Muscle layer of colon (tissue), 2 donors: ENCODE results near the gene RBMS1.

Experiments used
- H3K27ac ChIP-seq: one replicate; pipeline ENCODE4 v1.7.0; 2013; ENCODE audit warnings: low read depth, mild to moderate bottlenecking, low read length, moderate library complexity
- H3K27me3 ChIP-seq, 2 donors: one replicate each; pipeline ENCODE4 v1.7.0; 2013; ENCODE audit warnings: low read length in 2 of 2, mild to moderate bottlenecking in 2 of 2; ENCODE audit not compliant: insufficient read depth in 2 of 2, control insufficient read depth in 1 of 2
- H3K36me3 ChIP-seq: one replicate; pipeline ENCODE4 v1.7.0; 2013; ENCODE audit warnings: mild to moderate bottlenecking, low read length; ENCODE audit not compliant: insufficient read depth
- H3K4me1 ChIP-seq: one replicate; pipeline ENCODE4 v1.7.0; 2013; ENCODE audit warnings: mild to moderate bottlenecking, low read length; ENCODE audit not compliant: insufficient read depth
- H3K4me3 ChIP-seq, 2 donors: one replicate each; pipeline ENCODE4 v1.7.0; 2013; ENCODE audit warnings: low read length in 2 of 2, low read depth in 1 of 2, mild to moderate bottlenecking in 1 of 2, moderate library complexity in 1 of 2
- H3K9ac ChIP-seq: one replicate; pipeline ENCODE4 v1.7.0; 2013; ENCODE audit warnings: low read length
- H3K9me3 ChIP-seq: one replicate; pipeline ENCODE4 v1.7.0; 2013; ENCODE audit warnings: mild to moderate bottlenecking, low read length
- donor health status: abdominal sarcoma.
- donor health status: Adenocarcinoma of cecum.

RBMS1 gene

DNA sequence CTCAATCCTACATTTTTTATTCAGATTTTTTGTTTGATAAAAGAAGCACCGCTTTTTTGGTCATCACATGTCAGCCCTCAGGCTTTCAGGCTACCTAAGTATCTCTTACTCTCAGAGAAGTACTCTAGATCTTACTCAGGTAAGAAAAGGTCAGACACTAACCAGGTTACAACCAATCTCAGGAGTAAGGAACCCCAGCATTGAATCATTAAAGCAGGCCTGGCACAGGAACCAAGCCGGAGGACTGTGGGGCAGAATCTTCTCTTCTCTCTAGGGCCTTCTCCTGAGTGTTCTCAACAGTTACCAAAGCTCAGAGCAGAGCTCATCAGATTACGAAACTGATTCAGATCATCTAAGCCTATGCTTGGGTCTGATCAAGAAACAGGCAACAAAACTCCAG is 28.2 kb downstream of the RBMS1 start:
- H3K9me3 ChIP-seq = no peaks in the 10 kb centered on the region
- H3K36me3 ChIP-seq = no peaks in the 10 kb centered on the region
- no peak overlapping the region for H3K9ac ChIP-seq
- H3K4me3 ChIP-seq = no peak overlapping the region
- H3K27me3 ChIP-seq = no peaks in the 10 kb centered on the region
- H3K27ac ChIP-seq = no peak overlapping the region
- H3K4me1 ChIP-seq = peaks cover 38% of the 10 kb centered on the region

DNA sequence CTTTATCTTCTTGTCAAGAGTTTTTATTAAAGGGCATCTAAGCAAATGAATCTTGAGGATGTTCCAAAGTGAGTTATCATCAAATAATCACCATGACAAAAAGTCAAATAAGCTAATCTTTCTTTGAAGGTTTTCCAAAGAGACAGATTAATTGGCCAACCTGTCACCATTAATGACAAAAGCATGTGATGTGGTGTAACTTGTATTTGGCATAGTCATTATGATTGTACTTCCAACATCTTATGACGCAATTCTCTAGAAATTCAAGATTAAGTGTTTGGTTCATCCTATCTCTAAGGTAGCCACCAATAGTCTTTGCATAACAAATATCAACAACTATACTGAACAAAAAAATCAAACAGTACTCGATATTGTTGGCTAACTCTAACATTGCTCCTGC is 28.6 kb downstream of the RBMS1 start:
- H3K9me3 ChIP-seq = no peaks in the 10 kb centered on the region

GRCh38 chr2:160464017-160464416 is 29.6 kb downstream of the RBMS1 start:
- H3K9ac ChIP-seq = no peak overlapping the region
- no peaks in the 10 kb centered on the region for H3K36me3 ChIP-seq
- H3K27me3 ChIP-seq = no peaks in the 10 kb centered on the region
- H3K9me3 ChIP-seq = no peaks in the 10 kb centered on the region
- no peak overlapping the region for H3K4me3 ChIP-seq
- no peak overlapping the region for H3K27ac ChIP-seq
- peaks cover 39% of the 10 kb centered on the region for H3K4me1 ChIP-seq

More for the DNA sequence above, 28.6 kb downstream of the RBMS1 start:
- H3K27ac ChIP-seq = no peak overlapping the region
- H3K4me3 ChIP-seq = no peak overlapping the region
- H3K36me3 ChIP-seq = no peaks in the 10 kb centered on the region
- H3K9ac ChIP-seq = no peak overlapping the region
- H3K4me1 ChIP-seq = peaks cover 40% of the 10 kb centered on the region
- H3K27me3 ChIP-seq = no peaks in the 10 kb centered on the region

- Histone ChIP-seq H3K9ac (no peak overlapping the region), H3K27ac (no peak overlapping the region), H3K36me3 (no peaks in the 10 kb centered on the region), H3K4me1 (peaks cover 42% of the 10 kb centered on the region), H3K27me3 (no peaks in the 10 kb centered on the region), H3K9me3 (no peaks in the 10 kb centered on the region), H3K4me3 (no peak overlapping the region)
Observed at GRCh38 chr2:160463245-160463644, 30.4 kb downstream of the RBMS1 start.

GRCh38 chr2:160460333-160460731 is 33.3 kb downstream of the RBMS1 start:
- no peak overlapping the region for H3K4me3 ChIP-seq
- H3K9me3 ChIP-seq = no peaks in the 10 kb centered on the region
- H3K27me3 ChIP-seq = no peaks in the 10 kb centered on the region
- H3K9ac ChIP-seq = no peak overlapping the region
- no peaks in the 10 kb centered on the region for H3K36me3 ChIP-seq
- peaks cover 39% of the 10 kb centered on the region for H3K4me1 ChIP-seq
- no peak overlapping the region for H3K27ac ChIP-seq

DNA sequence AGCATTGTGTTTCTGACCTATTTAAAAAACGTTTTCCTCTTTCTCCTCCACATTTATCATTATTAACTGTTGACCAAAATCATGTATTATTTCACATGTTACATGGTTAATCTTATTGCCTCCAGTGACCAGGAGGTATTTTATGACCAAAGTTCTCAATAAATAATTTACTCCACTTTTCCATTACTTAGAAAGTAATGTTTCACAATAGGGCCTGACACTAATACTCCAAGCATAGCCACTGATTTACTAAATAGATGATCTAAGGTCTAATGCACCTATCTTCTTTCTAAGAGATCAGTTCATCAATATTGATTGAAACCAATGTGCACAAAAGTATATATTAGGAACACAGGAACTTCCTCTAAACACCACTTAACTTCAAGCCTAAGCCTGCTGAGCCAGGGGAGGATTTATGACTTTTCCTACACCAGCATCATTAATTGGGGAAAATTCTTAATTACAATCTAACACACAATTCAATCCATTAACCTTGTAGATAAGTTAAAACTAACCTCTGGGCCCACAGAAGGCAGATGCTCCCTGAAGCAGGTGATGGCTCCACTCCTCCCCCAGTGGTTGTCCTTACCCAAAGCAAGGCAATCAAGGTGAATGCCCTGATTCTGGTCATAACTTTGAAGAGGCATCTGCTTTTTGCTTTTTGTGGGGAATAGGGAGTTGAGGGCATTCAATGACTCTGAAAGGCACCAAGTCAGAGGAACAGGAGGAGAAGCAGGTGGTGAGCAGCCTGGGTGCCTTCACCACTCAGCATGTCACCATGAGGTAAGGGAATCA is 33.9 kb downstream of the RBMS1 start:
- Histone ChIP-seq H3K9me3 (no peaks in the 10 kb centered on the region), H3K9ac (no peak overlapping the region), H3K36me3 (no peaks in the 10 kb centered on the region), H3K4me3 (no peak overlapping the region), H3K4me1 (peaks cover 43% of the 10 kb centered on the region), H3K27ac (no peak overlapping the region), H3K27me3 (no peaks in the 10 kb centered on the region)

DNA sequence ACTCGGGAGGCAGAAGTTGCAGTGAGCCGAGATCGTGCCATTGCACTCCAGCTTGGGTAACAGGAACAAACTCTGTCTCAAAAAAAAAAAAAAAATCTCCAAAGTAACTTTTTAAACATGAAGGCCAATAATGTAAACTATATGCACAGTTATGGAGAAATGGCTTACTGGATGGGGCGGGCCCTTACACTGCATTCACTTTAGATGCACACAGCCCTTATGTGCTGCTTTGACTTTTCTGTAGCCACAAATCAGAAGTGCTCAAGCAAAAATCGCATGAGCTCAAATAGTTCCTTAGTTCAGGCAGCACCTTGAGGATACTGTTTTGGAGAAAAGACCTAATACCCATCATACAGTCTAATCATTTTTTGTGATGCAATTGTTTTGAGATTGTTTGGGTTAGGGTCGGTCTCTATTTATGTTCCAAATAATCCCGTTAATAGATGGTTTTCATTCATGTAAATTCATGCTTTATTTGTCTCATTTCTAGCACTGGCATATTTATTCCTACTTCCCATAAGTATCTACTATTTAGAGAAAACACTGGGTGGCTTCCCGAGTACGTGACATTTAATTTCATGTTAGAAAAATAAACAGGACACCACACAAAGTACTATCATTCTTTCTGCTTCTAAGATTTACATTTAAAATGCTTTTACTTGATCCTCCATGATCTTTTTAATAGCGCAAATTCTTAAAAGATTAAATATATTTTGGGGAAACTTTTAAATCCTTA is 34.7 kb downstream of the RBMS1 start:
- Histone ChIP-seq H3K9ac (no peak overlapping the region), H3K9me3 (no peaks in the 10 kb centered on the region), H3K4me3 (no peak overlapping the region), H3K36me3 (no peaks in the 10 kb centered on the region), H3K4me1 (peaks cover 46% of the 10 kb centered on the region), H3K27ac (no peak overlapping the region), H3K27me3 (no peaks in the 10 kb centered on the region)

DNA sequence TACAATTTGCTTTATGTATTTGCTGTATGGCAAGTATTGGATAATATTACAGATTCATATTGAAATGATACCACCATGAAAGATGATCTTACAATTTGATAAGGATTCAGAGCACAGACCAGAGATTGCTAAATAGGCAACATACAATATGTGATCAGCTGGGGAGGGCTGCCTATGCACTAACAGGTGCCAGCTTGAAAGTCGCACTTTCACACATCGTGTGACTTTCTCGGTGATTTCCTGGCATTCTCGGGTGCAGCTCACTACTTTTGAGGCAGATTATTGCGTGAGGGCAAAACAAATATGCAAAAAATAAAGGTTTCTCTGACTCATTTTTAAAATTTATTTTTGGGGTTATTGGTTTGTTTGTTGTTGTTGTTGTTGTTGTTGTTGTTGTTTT is 36.0 kb downstream of the RBMS1 start:
- H3K36me3 ChIP-seq = no peaks in the 10 kb centered on the region
- no peak overlapping the region for H3K4me3 ChIP-seq
- H3K27me3 ChIP-seq = no peaks in the 10 kb centered on the region
- no peak overlapping the region for H3K9ac ChIP-seq
- H3K4me1 ChIP-seq = peaks cover 43% of the 10 kb centered on the region
- H3K27ac ChIP-seq = no peak overlapping the region
- H3K9me3 ChIP-seq = no peaks in the 10 kb centered on the region

- H3K27ac ChIP-seq = no peak overlapping the region
- no peaks in the 10 kb centered on the region for H3K27me3 ChIP-seq
- no peaks in the 10 kb centered on the region for H3K36me3 ChIP-seq
- no peak overlapping the region for H3K4me3 ChIP-seq
- H3K9ac ChIP-seq = no peak overlapping the region
- H3K9me3 ChIP-seq = no peaks in the 10 kb centered on the region
- H3K4me1 ChIP-seq = peaks cover 25% of the 10 kb centered on the region
Observed at GRCh38 chr2:160454070-160454797, 39.4 kb downstream of the RBMS1 start.

GRCh38 chr2:160453111-160453820 is 40.3 kb downstream of the RBMS1 start:
- H3K27me3 ChIP-seq = no peaks in the 10 kb centered on the region
- H3K4me3 ChIP-seq = no peak overlapping the region
- no peaks in the 10 kb centered on the region for H3K36me3 ChIP-seq
- H3K27ac ChIP-seq = no peak overlapping the region
- no peaks in the 10 kb centered on the region for H3K9me3 ChIP-seq
- peaks cover 16% of the 10 kb centered on the region for H3K4me1 ChIP-seq
- no peak overlapping the region for H3K9ac ChIP-seq

- Histone ChIP-seq H3K9me3 (no peaks in the 10 kb centered on the region), H3K4me3 (no peak overlapping the region), H3K4me1 (peaks cover 14% of the 10 kb centered on the region), H3K9ac (no peak overlapping the region), H3K27me3 (no peaks in the 10 kb centered on the region), H3K36me3 (no peaks in the 10 kb centered on the region), H3K27ac (no peak overlapping the region)
Observed at GRCh38 chr2:160450486-160450885, 43.1 kb downstream of the RBMS1 start.
